Kidney (tissue), 14 donors: Measurements from ENCODE around the gene BRCA1. TPM values are rescaled to one million over a fixed set of nuclear protein-coding genes. Genes with fewer than 3 reads are reported as not detected.
A peak's percentile ranks its signal among the peaks of the same experiment; 100 is the strongest.

Experiments
- DNase-seq, 5 donors: peaks; one replicate each; pipeline ENCODE4 v3.0.0-alpha.2; 2013 to 2020
- FAIRE-seq: peaks from 2 replicates; lab custom pipeline; 2012; peaks lifted over from hg19 to GRCh38; lab: Jason Lieb, UNC
- H3K27ac ChIP-seq, 2 donors: one replicate each; pipeline ENCODE4 v1.7.0; 2013; ENCODE audit warnings: low read depth in 2 of 2, low read length in 2 of 2, inconsistent platforms in 1 of 2
- H3K27me3 ChIP-seq: one replicate; pipeline ENCODE4 v1.7.1; 2013; ENCODE audit warnings: low read length, inconsistent platforms; ENCODE audit not compliant: control insufficient read depth, insufficient read depth
- H3K36me3 ChIP-seq, 3 donors: one replicate each; pipeline versions ENCODE4 v1.7.0 to v1.7.1; 2013; ENCODE audit warnings: low read length in 3 of 3, control low read depth in 1 of 3, inconsistent platforms in 1 of 3; ENCODE audit not compliant: insufficient read depth in 3 of 3, control insufficient read depth in 2 of 3
- H3K4me1 ChIP-seq, 3 donors: one replicate each; pipeline versions ENCODE4 v1.7.0 to v1.7.1; 2013; ENCODE audit warnings: low read length in 3 of 3, inconsistent platforms in 1 of 3, low read depth in 1 of 3; ENCODE audit not compliant: control insufficient read depth in 2 of 3, insufficient read depth in 2 of 3
- H3K4me3 ChIP-seq, 3 donors: one replicate each; pipeline versions ENCODE4 v1.7.0 to v1.8.1; 2013; ENCODE audit warnings: low read length in 3 of 3, control low read depth in 1 of 3, inconsistent platforms in 1 of 3
- H3K9ac ChIP-seq, 3 donors: one replicate each; pipeline versions ENCODE4 v1.7.0 to v1.7.1; 2013; ENCODE audit warnings: low read length in 3 of 3, control low read depth in 1 of 3, inconsistent platforms in 1 of 3
- H3K9me3 ChIP-seq, 3 donors: one replicate each; pipeline versions ENCODE4 v1.7.0 to v1.7.1; 2013; ENCODE audit warnings: low read length in 3 of 3, control low read depth in 1 of 3, inconsistent platforms in 1 of 3; ENCODE audit not compliant: control insufficient read depth in 2 of 3, insufficient read depth in 1 of 3
- intact Hi-C: fragments of 100-400 bp; cut with DNase I; formaldehyde crosslinking; loops from one replicate; pipeline ENCODE4 v1.11.1; 2022
- polyA plus RNA-seq: library from polyadenylated mRNA; stranded (reverse); fragments of 350-450 nt; fragmentation: Illumina TruSeq; extraction: RNeasy Lipid Tissue Mini Kit (QIAGEN cat#74804); gene quantifications from one replicate; pipeline ENCODE4 v1.2.3, GENCODE V29; 2014; ENCODE audit warnings: low read depth, low replicate concordance; ENCODE audit not compliant: insufficient read depth
- total RNA-seq: library from RNA; stranded (reverse); fragmentation: NEBNext Ultra II Directional; extraction: Animal tissue kit (Norgen Biotek cat#: 25700); gene quantifications from one replicate; pipeline ENCODE4 v1.2.1, GENCODE V29; 2021
- TF ChIP-seq, protein P1 (sequence below): IDR thresholded peaks from 3 replicates; pipeline ENCODE4 v1.5.1; 2012; ENCODE audit warnings: mild to moderate bottlenecking, moderate library complexity, borderline replicate concordance; ENCODE audit not compliant: insufficient read depth; ENCODE audit errors: extremely low read depth
- donor health status: control.
- donor health status: control.
- donor health status: control.
- donor health status: control.
- donor health status: control.
- donor health status: DM: yes; HTN: yes; CAD: no.
- donor health status: Normal renal cell carcinoma (clear cell type).

BRCA1 gene
- total and polyA plus RNA-seq, 2 donors from 2014 or later: 1.4 to 5.1 TPM

DNA sequence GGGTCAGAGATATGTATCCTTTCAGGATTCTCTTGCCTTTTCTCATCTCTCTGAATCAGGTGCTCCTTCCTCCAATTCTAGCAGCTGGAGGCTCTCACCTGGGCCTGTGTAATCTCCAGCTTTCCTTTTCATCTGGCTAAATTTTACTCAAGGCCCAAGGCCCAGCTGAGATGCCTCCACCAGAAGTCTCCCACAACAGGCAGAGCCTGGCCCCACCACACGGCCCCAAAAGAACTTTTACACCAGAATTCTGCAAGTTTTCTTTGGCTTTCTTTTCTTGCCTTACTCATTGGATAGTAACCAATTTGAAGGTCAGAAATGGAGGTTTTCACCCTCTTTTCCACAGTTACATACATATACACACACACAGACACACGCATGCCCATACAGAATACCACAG lies 85.5 kb downstream of the BRCA1 start:
- intact Hi-C loops: no loop called here
- Histone ChIP-seq H3K4me1 (no peaks in the 10 kb centered on the region), H3K9ac (no peak overlapping the region), H3K27me3 (no peaks in the 10 kb centered on the region), H3K4me3 (no peak overlapping the region), H3K9me3 (no peaks in the 10 kb centered on the region), H3K27ac (no peak overlapping the region), H3K36me3 (no peaks in the 10 kb centered on the region)
- TF ChIP-seq, protein P1, sequence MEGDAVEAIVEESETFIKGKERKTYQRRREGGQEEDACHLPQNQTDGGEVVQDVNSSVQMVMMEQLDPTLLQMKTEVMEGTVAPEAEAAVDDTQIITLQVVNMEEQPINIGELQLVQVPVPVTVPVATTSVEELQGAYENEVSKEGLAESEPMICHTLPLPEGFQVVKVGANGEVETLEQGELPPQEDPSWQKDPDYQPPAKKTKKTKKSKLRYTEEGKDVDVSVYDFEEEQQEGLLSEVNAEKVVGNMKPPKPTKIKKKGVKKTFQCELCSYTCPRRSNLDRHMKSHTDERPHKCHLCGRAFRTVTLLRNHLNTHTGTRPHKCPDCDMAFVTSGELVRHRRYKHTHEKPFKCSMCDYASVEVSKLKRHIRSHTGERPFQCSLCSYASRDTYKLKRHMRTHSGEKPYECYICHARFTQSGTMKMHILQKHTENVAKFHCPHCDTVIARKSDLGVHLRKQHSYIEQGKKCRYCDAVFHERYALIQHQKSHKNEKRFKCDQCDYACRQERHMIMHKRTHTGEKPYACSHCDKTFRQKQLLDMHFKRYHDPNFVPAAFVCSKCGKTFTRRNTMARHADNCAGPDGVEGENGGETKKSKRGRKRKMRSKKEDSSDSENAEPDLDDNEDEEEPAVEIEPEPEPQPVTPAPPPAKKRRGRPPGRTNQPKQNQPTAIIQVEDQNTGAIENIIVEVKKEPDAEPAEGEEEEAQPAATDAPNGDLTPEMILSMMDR: no peak
- FAIRE-seq: no peak
- DNase-seq: no peak

DNA sequence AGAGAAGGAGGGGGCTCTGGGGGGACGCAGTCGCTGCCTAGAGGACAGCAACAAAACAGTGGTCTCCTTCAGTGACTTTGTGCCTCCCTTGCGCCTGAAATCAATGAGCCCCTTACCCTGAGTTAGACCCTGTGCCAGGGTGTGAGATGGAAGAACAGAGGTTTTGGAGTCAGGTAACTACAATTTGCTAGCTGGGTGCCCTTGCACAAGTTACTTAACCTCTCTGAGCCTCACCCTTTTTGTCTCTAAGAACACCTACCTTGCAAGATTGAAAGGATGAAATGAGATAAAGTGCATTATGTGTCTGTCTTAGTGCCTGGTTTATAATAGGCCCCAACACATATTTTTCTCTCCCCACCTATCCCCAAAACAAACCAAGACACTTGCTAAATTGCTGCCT lies 90.3 kb downstream of the BRCA1 start:
- intact Hi-C loops: no loop called here
- FAIRE-seq (no peak), DNase-seq (no peak)
- no peaks in the 10 kb centered on the region for H3K9me3 ChIP-seq
- no peak overlapping the region for H3K27ac ChIP-seq
- no peak overlapping the region for H3K4me3 ChIP-seq
- TF ChIP-seq, protein P1: no peak
- H3K4me1 ChIP-seq: no peaks in the 10 kb centered on the region
- H3K9ac ChIP-seq: no peak overlapping the region
- H3K36me3 ChIP-seq: no peaks in the 10 kb centered on the region
- H3K27me3 ChIP-seq: no peaks in the 10 kb centered on the region

DNA sequence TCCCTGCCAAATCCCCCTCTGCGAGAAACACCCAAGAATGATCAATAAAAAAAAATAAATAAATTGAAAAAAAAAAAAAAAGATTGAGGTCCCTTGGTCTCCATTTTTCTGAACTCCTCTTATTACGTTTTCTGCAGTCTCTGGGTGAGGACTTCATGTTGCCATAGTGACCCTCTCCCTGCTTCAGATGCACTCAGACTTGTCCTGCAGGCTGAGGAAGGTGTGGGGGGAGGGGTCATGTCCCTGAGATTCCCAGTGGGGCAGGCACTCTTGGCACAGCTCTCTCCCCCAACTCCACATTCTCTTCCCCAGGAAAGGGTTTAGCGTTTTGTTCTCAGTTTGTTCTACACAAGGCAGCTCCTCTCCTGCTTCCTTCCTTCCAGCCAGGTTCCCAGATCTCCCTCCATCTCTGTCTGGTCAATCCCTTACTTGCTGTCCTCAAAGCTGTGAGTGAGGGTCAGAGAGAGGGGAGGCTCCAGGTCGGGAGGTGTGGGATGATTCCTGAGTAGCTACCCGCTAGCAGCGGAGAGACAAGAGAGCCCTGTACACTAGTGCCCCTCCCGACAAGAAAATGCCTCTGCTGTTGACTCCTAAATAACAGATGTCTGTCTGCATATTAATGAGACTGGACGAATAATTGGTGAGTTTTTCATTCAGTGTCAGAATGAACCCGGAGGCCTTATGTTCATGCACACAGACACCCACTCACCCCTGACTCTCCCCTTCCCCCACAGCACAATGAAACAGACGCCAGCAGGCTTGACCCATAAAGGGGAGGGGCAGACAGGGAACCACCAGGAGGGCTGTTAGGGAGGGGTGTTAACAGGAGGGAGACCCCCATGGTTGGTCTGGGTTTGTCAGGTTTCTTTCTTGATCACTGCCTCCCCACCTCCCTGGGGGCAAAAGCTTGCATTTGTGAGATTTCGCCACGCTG lies 90.9 kb downstream of the BRCA1 start:
- DNase-seq (peak; percentile 20 to 70 (median 64)), FAIRE-seq (no peak)
- H3K9ac ChIP-seq: no peak overlapping the region
- intact Hi-C loops: no loop called here
- no peaks in the 10 kb centered on the region for H3K27me3 ChIP-seq
- no peaks in the 10 kb centered on the region for H3K4me1 ChIP-seq
- no peaks in the 10 kb centered on the region for H3K36me3 ChIP-seq
- TF ChIP-seq, protein P1: no peak
- H3K27ac ChIP-seq: no peak overlapping the region
- no peak overlapping the region for H3K4me3 ChIP-seq
- no peaks in the 10 kb centered on the region for H3K9me3 ChIP-seq
